Bronchus fibroblast of lung (primary cell): Measurements from ENCODE around the gene USP15. TPM values are rescaled to one million over a fixed set of nuclear protein-coding genes. Genes with fewer than 3 reads are reported as not detected.

Experiments
- total RNA-seq: library from RNA; depleted of rRNA; stranded (reverse); fragments of >200 nt; gene quantifications from 2 replicates; pipeline ENCODE4 v1.2.3, GENCODE V29; 2015

Gene USP15
- 18.1 and 20.3 TPM in 2 replicates for total RNA-seq

DNA sequence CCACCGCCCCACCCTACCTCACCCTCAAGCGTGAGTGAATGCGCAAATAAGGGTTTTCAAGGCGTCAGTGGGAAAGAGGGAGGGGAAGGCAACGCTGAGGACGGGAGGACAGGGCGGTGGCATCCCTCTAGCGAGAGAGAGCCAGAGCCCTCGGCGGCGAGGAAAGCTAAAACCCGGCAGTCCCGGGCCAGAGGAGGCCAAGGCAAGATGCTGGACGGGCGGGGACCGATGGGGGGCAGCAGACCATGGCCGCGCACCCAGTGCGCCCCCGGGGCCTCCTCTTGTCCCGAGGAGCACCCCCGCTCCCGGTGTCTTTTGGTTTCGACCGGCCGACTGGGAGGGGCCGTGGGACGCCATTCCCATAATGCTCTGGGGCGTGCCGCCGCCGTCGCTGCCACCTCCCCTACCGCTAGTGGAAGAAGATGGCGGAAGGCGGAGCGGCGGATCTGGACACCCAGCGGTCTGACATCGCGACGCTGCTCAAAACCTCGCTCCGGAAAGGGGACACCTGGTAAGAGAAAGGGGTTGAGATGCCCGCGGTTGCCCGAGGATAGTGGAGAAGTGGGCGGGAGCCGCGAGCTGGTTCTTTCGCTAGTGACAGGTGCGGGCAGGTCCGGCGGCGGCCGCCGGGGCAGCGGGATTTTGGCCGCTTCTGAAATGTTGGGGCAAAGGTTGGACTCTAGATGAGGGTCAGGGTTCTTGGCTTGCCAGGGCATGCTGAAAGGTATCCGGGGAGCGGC is at the start of gene USP15:
USP15 (plus strand) TSS at position 412 of the 740 bp plus-strand sequence; CDS start at position 423, 11 bp downstream.

Other genes starting within 250 kb of the USP15 start
- 11.3 and 12.6 TPM in 2 replicates for gene MON2, start 206.4 kb downstream of the USP15 start, total RNA-seq